Osteoblast (primary cell): Measurements from ENCODE around the gene SGPL1. TPM values are rescaled to one million over a fixed set of nuclear protein-coding genes. Genes with fewer than 3 reads are reported as not detected.

Experiments used
- DNase-seq: peaks from one replicate; pipeline ENCODE4 v3.0.0; 2011; ENCODE audit warnings: low spot score, mixed read lengths; ENCODE audit not compliant: insufficient read length; ENCODE audit errors: missing footprints
- H2AFZ ChIP-seq: 2 replicates; pipeline ENCODE4 v1.6.0; 2011; ENCODE audit warnings: mild to moderate bottlenecking, low read length
- H3K27ac ChIP-seq: 2 replicates; pipeline ENCODE4 v1.5.1; 2011; ENCODE audit warnings: mild to moderate bottlenecking, low read depth, low read length, moderate library complexity
- H3K27me3 ChIP-seq: 2 replicates; pipeline ENCODE4 v1.6.0; 2012; ENCODE audit warnings: mild to moderate bottlenecking, control low read depth, inconsistent platforms, low read length, moderate library complexity; ENCODE audit not compliant: insufficient read depth
- H3K36me3 ChIP-seq: 2 replicates; pipeline ENCODE4 v1.5.1; 2011; ENCODE audit warnings: mild to moderate bottlenecking, low read length, control low read depth, moderate library complexity; ENCODE audit not compliant: insufficient read depth
- H3K4me1 ChIP-seq: 2 replicates; pipeline ENCODE4 v1.5.1; 2011; ENCODE audit warnings: mild to moderate bottlenecking, low read length, control low read depth, moderate library complexity; ENCODE audit not compliant: insufficient read depth
- H3K4me2 ChIP-seq: 2 replicates; pipeline ENCODE4 v1.6.0; 2011; ENCODE audit warnings: mild to moderate bottlenecking, low read length; ENCODE audit not compliant: insufficient read depth
- H3K4me3 ChIP-seq: fragments of 200-600 bp; sonication (generic); 3 replicates; pipeline ENCODE4 v1.5.1; 2012; ENCODE audit warnings: mild to moderate bottlenecking, low read length, inconsistent platforms; ENCODE audit not compliant: insufficient read depth
- H3K79me2 ChIP-seq: 2 replicates; pipeline ENCODE4 v1.6.0; 2012; ENCODE audit warnings: mild to moderate bottlenecking, low read length, control low read depth, inconsistent platforms; ENCODE audit not compliant: insufficient read depth
- H3K9me3 ChIP-seq: 2 replicates; pipeline ENCODE4 v1.5.1; 2011; ENCODE audit warnings: low read depth, low read length, control low read depth
- H4K20me1 ChIP-seq: 2 replicates; pipeline ENCODE4 v1.6.0; 2012; ENCODE audit warnings: mild to moderate bottlenecking, low read length, control low read depth; ENCODE audit not compliant: insufficient read depth
- CTCF ChIP-seq: IDR thresholded peaks from 2 replicates; pipeline ENCODE4 v1.5.1; 2011; ENCODE audit warnings: mild to moderate bottlenecking, low read depth, low read length, moderate library complexity; ENCODE audit errors: extremely low read depth
- total RNA-seq: library from RNA; depleted of rRNA; stranded (reverse); fragments of >200 nt; gene quantifications from 2 replicates; pipeline ENCODE4 v1.2.3, GENCODE V29; 2012

SGPL1 gene
- total RNA-seq, 1 donor = 47.4 TPM

DNA sequence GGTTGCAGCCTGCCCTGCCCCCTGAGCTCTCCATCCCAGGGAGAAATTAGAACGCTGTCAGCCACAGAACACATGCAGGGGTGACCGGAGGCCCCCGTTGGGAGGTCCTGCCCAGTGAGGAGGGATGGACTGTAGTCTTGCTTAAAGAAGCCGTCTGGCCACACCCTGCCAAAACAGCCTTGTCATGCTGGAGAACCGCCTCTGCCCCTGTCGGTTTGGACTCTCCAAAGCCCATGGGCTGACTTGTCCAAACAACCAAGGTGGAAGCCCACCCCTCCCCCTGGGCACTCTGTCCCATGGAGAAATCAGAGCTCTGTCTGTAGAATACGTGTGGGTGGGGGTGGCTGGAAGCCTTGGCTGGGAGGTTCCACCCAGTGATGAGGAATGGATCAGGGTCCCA lies 17.9 kb upstream of the SGPL1 start:
- Histone ChIP-seq H3K27ac (no peak overlapping the region), H3K27me3 (peaks cover 17% of the 10 kb centered on the region), H4K20me1 (no peaks in the 10 kb centered on the region), H2AFZ (no peak overlapping the region), H3K4me1 (no peaks in the 10 kb centered on the region), H3K9me3 (no peaks in the 10 kb centered on the region), H3K79me2 (no peaks in the 10 kb centered on the region), H3K4me3 (no peak overlapping the region), H3K36me3 (no peaks in the 10 kb centered on the region), H3K4me2 (no peak overlapping the region)
- no peak for TF ChIP-seq CTCF
- DNase-seq = no peak

DNA sequence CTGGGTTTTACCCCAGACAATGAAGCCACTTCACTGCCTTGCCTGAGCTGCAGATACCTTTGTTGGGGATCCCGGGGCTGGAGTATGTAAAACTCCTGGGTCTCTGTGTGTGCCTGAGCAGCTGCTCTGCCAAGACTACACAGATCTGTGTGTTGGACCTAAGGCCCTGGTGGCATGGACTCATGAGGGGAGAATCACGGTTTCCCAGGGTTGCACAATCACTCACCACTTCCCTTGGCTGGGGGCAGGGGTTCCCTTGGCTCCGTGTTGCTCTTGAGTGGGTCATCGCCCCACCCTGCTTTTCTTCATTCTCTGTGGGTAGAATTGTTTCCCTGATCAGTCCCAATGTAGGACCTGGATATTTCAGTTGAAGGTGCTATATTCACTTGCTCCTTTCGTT lies 16.6 kb upstream of the SGPL1 start:
- Histone ChIP-seq H3K36me3 (no peaks in the 10 kb centered on the region), H4K20me1 (no peaks in the 10 kb centered on the region), H3K4me3 (no peak overlapping the region), H3K4me2 (no peak overlapping the region), H3K9me3 (no peaks in the 10 kb centered on the region), H3K79me2 (no peaks in the 10 kb centered on the region), H3K4me1 (no peaks in the 10 kb centered on the region), H2AFZ (no peak overlapping the region), H3K27ac (no peak overlapping the region), H3K27me3 (peaks cover 16% of the 10 kb centered on the region)
- DNase-seq = no peak
- TF ChIP-seq CTCF = no peak

DNA sequence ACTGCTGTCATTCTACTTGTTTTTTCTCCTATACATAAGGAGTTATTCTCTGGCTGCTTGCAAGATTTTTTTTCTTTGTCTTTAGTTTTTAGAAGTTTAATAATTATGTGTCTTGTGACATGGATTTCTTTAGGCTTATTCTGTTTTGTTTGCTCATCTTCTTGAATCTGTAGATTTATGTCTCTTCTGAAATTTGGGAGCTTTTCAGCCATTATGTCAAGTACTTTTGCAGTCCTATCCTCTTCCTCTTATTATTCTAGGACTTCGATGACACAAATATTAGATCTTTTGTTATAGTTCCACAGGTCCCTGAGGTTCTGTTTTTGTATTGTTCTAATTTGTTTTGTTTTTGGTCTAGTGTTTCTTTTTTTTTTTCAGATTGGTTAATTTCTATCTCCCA lies 13.9 kb upstream of the SGPL1 start:
- Histone ChIP-seq H3K9me3 (no peaks in the 10 kb centered on the region), H3K27ac (no peak overlapping the region), H3K4me1 (no peaks in the 10 kb centered on the region), H3K27me3 (peaks cover 19% of the 10 kb centered on the region), H2AFZ (no peak overlapping the region), H3K4me2 (no peak overlapping the region), H3K4me3 (no peak overlapping the region), H4K20me1 (no peaks in the 10 kb centered on the region), H3K79me2 (no peaks in the 10 kb centered on the region), H3K36me3 (no peaks in the 10 kb centered on the region)
- no peak for TF ChIP-seq CTCF
- no peak for DNase-seq

GRCh38 chr10:70803775-70804420 lies 11.8 kb upstream of the SGPL1 start:
- Histone ChIP-seq H3K9me3 (no peaks in the 10 kb centered on the region), H3K27ac (no peak overlapping the region), H3K79me2 (no peaks in the 10 kb centered on the region), H2AFZ (no peak overlapping the region), H3K4me1 (peaks cover 5% of the 10 kb centered on the region), H3K4me2 (no peak overlapping the region), H3K36me3 (no peaks in the 10 kb centered on the region), H3K27me3 (peaks cover 21% of the 10 kb centered on the region), H3K4me3 (no peak overlapping the region), H4K20me1 (no peaks in the 10 kb centered on the region)
- DNase-seq = no peak
- no peak for TF ChIP-seq CTCF
